NB4 (cell line): ENCODE results near the gene ADCY10.

Experiments
- MAX ChIP-seq: IDR thresholded peaks from 2 replicates; pipeline ENCODE4 v1.6.1; 2011; ENCODE audit warnings: low read depth, low read length
- TF ChIP-seq, protein P1 (sequence below): IDR thresholded peaks from one replicate; pipeline ENCODE4 v1.5.1; 2012; ENCODE audit warnings: low read depth, low read length

DNA sequence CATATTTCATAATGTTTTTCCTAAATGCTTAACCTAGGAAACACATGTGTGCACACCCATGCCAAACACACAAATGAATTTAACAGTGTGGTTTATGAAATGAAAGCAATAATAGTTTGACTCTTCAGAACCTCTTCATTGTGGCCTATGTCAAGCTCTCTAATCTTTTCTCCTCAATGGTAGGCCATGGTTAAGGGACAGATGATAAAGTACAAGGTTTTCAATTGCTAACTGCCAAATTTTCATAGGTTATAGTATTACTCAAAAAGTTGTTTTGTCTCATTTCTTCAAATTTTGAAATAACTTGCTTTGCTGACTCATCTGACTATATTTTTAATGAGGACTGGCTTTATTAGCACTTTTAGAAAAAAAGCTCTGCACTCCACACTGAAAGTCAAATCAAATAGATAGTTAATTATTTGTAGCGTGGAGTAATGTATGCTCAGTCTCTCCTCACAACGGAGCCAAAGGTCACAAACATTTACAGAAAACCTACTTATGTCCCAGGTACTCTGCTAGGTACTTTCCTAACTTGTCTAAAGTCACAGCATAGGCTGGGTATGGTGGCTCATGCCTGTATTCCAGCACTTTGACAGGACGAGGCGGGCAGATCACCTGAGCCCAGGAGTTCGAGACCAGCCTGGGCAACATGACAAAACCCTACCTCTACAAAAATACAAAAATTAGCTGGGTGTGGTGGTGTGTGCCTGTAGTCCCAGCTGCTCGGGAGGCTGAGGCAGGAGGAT lies 3.0 kb upstream of the ADCY10 start:
- TF ChIP-seq, protein P1, sequence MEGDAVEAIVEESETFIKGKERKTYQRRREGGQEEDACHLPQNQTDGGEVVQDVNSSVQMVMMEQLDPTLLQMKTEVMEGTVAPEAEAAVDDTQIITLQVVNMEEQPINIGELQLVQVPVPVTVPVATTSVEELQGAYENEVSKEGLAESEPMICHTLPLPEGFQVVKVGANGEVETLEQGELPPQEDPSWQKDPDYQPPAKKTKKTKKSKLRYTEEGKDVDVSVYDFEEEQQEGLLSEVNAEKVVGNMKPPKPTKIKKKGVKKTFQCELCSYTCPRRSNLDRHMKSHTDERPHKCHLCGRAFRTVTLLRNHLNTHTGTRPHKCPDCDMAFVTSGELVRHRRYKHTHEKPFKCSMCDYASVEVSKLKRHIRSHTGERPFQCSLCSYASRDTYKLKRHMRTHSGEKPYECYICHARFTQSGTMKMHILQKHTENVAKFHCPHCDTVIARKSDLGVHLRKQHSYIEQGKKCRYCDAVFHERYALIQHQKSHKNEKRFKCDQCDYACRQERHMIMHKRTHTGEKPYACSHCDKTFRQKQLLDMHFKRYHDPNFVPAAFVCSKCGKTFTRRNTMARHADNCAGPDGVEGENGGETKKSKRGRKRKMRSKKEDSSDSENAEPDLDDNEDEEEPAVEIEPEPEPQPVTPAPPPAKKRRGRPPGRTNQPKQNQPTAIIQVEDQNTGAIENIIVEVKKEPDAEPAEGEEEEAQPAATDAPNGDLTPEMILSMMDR = no peak
- TF ChIP-seq MAX = no peak
